ENCODE results near the gene TJP2.

Gene TJP2

GRCh38 chr9:69136779-69137178 lies 37.3 kb upstream of the TJP2 start:
- in situ Hi-C loops (cut with HindIII; ENCODE audit: low sequenced_read_pairs) = no loop called here
- H3K4me3 ChIP-seq (ENCODE audit: low read depth, low read length) = no peak overlapping the region
- no peak for DNase-seq (ENCODE audit: low read depth)
- no peak for TF ChIP-seq CTCF (IDR thresholded peaks at IDR 0.05; ENCODE audit: low read depth, low read length, missing control alignments)

- TF ChIP-seq CTCF (IDR thresholded peaks at IDR 0.05; ENCODE audit: low read depth, low read length, missing control alignments) = no peak
- in situ Hi-C loops (cut with HindIII; ENCODE audit: low sequenced_read_pairs) = no loop called here
- DNase-seq (ENCODE audit: low read depth) = no peak
- H3K4me3 ChIP-seq (ENCODE audit: low read depth, low read length) = no peak overlapping the region
Measured at GRCh38 chr9:69137311-69137710, 36.8 kb upstream of the TJP2 start.

GRCh38 chr9:69139596-69139995 lies 34.5 kb upstream of the TJP2 start:
- H3K4me3 ChIP-seq (ENCODE audit: low read depth, low read length) = no peak overlapping the region
- TF ChIP-seq CTCF (IDR thresholded peaks at IDR 0.05; ENCODE audit: low read depth, low read length, missing control alignments) = no peak
- in situ Hi-C loops (cut with HindIII; ENCODE audit: low sequenced_read_pairs) = no loop called here
- no peak for DNase-seq (ENCODE audit: low read depth)

- TF ChIP-seq CTCF (IDR thresholded peaks at IDR 0.05; ENCODE audit: low read depth, low read length, missing control alignments) = no peak
- no peak overlapping the region for H3K4me3 ChIP-seq (ENCODE audit: low read depth, low read length)
- no peak for DNase-seq (ENCODE audit: low read depth)
- in situ Hi-C loops (cut with HindIII; ENCODE audit: low sequenced_read_pairs) = no loop called here
Measured at GRCh38 chr9:69140123-69140735, 33.8 kb upstream of the TJP2 start.

- in situ Hi-C loops (cut with HindIII; ENCODE audit: low sequenced_read_pairs) = no loop called here
- H3K4me3 ChIP-seq (ENCODE audit: low read depth, low read length) = no peak overlapping the region
- no peak for TF ChIP-seq CTCF (IDR thresholded peaks at IDR 0.05; ENCODE audit: low read depth, low read length, missing control alignments)
Measured at GRCh38 chr9:69141851-69142250, 32.2 kb upstream of the TJP2 start.

GRCh38 chr9:69143291-69143690 lies 30.8 kb upstream of the TJP2 start:
- no peak for TF ChIP-seq CTCF (IDR thresholded peaks at IDR 0.05; ENCODE audit: low read depth, low read length, missing control alignments)
- no peak for DNase-seq (ENCODE audit: low read depth)
- no peak overlapping the region for H3K4me3 ChIP-seq (ENCODE audit: low read depth, low read length)
- in situ Hi-C loops (cut with HindIII; ENCODE audit: low sequenced_read_pairs) = no loop called here

More at GRCh38 chr9:69141851-69142250, 32.2 kb upstream of the TJP2 start:
- DNase-seq (ENCODE audit: low read depth) = no peak

All from astrocyte of the cerebellum (primary cell).